ENCODE measurements around the gene FBXO48.

FBXO48 gene

GRCh38 chr2:68483011-68483410, 15.9 kb upstream of the FBXO48 start:
- H3K27ac ChIP-seq: no peak overlapping the region
- TF ChIP-seq ZFX (IDR thresholded peaks at IDR 0.05) (no peak), CTCF (conservative IDR thresholded peaks at IDR 0.05) (no peak)

- no peak for TF ChIP-seq CTCF (conservative IDR thresholded peaks at IDR 0.05)
- TF ChIP-seq ZFX (IDR thresholded peaks at IDR 0.05): no peak
- H3K27ac ChIP-seq: no peak overlapping the region
These were observed 15.3 kb upstream of the FBXO48 start for GRCh38 chr2:68482296-68482820.

GRCh38 chr2:68478688-68479087, 11.6 kb upstream of the FBXO48 start:
- TF ChIP-seq CTCF (conservative IDR thresholded peaks at IDR 0.05): no peak
- TF ChIP-seq ZFX (IDR thresholded peaks at IDR 0.05): no peak

GRCh38 chr2:68476454-68476853, 9.4 kb upstream of the FBXO48 start:
- no peak for TF ChIP-seq CTCF (conservative IDR thresholded peaks at IDR 0.05)
- TF ChIP-seq ZFX (IDR thresholded peaks at IDR 0.05): no peak

More at GRCh38 chr2:68478688-68479087, 11.6 kb upstream of the FBXO48 start:
- H3K27ac ChIP-seq: no peak overlapping the region

GRCh38 chr2:68475576-68475975, 8.5 kb upstream of the FBXO48 start:
- no peak overlapping the region for H3K27ac ChIP-seq
- no peak for TF ChIP-seq ZFX (IDR thresholded peaks at IDR 0.05)
- no peak for TF ChIP-seq CTCF (conservative IDR thresholded peaks at IDR 0.05)

More at GRCh38 chr2:68476454-68476853, 9.4 kb upstream of the FBXO48 start:
- no peak overlapping the region for H3K27ac ChIP-seq

GRCh38 chr2:68475110-68475509, 8.0 kb upstream of the FBXO48 start:
- no peak overlapping the region for H3K27ac ChIP-seq
- TF ChIP-seq CTCF (conservative IDR thresholded peaks at IDR 0.05): no peak
- no peak for TF ChIP-seq ZFX (IDR thresholded peaks at IDR 0.05)

- no peak for TF ChIP-seq ZFX (IDR thresholded peaks at IDR 0.05)
- no peak for TF ChIP-seq CTCF (conservative IDR thresholded peaks at IDR 0.05)
- no peak overlapping the region for H3K27ac ChIP-seq
These were observed 5.8 kb upstream of the FBXO48 start for GRCh38 chr2:68472796-68473414.

Measured in C4-2B (cell line).